Measurements from ENCODE around the gene GFY.

DNA sequence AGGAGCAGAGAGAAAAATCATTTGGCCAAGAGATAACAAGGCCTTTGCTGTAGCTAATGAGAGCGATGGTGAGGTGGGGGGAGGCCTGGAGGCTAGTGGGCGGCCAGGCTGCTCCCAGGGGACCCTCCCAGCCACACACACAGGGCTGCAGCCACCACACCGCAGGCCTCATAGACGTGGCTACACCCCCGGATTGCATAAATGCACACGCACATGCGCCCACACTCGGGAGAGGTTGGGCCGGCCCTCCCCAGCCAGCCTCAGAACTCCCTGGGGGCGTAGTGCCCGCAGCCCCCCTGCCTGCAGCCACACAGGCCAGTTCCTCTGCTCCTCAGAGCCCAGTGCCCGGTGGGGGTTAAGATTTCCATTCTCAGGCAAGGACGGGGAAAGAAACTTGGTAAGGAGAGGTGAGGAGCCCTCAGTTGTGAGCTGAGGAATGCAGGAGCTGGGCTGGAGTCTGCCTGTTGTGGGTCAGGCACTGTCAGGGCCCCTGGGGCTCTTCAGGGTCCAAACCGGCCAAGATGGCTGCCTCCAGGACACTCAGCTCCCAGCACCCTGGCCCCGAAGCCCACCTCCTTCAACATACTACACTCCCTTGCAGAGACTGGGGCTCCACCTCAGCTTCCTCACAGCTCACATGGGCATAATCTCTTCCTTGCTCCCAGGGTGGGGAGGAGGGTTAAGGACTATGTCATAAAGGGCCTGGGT is 9.9 kb upstream of the GFY start:
- TF ChIP-seq RBM17 (IDR thresholded peaks at IDR 0.05; ENCODE audit: borderline replicate concordance, low read depth, low read length): no peak
- TF ChIP-seq, protein P1, sequence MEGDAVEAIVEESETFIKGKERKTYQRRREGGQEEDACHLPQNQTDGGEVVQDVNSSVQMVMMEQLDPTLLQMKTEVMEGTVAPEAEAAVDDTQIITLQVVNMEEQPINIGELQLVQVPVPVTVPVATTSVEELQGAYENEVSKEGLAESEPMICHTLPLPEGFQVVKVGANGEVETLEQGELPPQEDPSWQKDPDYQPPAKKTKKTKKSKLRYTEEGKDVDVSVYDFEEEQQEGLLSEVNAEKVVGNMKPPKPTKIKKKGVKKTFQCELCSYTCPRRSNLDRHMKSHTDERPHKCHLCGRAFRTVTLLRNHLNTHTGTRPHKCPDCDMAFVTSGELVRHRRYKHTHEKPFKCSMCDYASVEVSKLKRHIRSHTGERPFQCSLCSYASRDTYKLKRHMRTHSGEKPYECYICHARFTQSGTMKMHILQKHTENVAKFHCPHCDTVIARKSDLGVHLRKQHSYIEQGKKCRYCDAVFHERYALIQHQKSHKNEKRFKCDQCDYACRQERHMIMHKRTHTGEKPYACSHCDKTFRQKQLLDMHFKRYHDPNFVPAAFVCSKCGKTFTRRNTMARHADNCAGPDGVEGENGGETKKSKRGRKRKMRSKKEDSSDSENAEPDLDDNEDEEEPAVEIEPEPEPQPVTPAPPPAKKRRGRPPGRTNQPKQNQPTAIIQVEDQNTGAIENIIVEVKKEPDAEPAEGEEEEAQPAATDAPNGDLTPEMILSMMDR (IDR thresholded peaks at IDR 0.05 in 2 of 3, conservative IDR thresholded peaks at IDR 0.05 in 1 of 3; ENCODE audit: insufficient read depth in 2 of 3, low read depth in 1 of 3, low read length in 3 of 3): no peak
- no peak for TF ChIP-seq ZNF143 (CRISPR knock-in tag; IDR thresholded peaks at IDR 0.05)
- TF ChIP-seq KDM4B (IDR thresholded peaks at IDR 0.05; ENCODE audit: borderline replicate concordance in 2 of 2, low read depth in 1 of 2): no peak
- TF ChIP-seq, protein P2, sequence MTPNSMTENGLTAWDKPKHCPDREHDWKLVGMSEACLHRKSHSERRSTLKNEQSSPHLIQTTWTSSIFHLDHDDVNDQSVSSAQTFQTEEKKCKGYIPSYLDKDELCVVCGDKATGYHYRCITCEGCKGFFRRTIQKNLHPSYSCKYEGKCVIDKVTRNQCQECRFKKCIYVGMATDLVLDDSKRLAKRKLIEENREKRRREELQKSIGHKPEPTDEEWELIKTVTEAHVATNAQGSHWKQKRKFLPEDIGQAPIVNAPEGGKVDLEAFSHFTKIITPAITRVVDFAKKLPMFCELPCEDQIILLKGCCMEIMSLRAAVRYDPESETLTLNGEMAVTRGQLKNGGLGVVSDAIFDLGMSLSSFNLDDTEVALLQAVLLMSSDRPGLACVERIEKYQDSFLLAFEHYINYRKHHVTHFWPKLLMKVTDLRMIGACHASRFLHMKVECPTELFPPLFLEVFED (CRISPR knock-in tag; conservative IDR thresholded peaks at IDR 0.05): no peak
- no peak for TF ChIP-seq ZNF121 (CRISPR knock-in tag; conservative IDR thresholded peaks at IDR 0.05)
- TF ChIP-seq RAD51 (IDR thresholded peaks at IDR 0.05; ENCODE audit: borderline replicate concordance, low read depth): no peak
- TF ChIP-seq RFX5 (IDR thresholded peaks at IDR 0.05; ENCODE audit: low read depth, low read length): no peak
- TF ChIP-seq, protein P3, sequence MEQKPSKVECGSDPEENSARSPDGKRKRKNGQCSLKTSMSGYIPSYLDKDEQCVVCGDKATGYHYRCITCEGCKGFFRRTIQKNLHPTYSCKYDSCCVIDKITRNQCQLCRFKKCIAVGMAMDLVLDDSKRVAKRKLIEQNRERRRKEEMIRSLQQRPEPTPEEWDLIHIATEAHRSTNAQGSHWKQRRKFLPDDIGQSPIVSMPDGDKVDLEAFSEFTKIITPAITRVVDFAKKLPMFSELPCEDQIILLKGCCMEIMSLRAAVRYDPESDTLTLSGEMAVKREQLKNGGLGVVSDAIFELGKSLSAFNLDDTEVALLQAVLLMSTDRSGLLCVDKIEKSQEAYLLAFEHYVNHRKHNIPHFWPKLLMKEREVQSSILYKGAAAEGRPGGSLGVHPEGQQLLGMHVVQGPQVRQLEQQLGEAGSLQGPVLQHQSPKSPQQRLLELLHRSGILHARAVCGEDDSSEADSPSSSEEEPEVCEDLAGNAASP (IDR thresholded peaks at IDR 0.05): no peak
- TF ChIP-seq NCOR1 (IDR thresholded peaks at IDR 0.05): no peak
- no peak for TF ChIP-seq ZNF668 (CRISPR knock-in tag; IDR thresholded peaks at IDR 0.05)
- TF ChIP-seq TEAD1 (CRISPR knock-in tag; IDR thresholded peaks at IDR 0.05): no peak
- no peak for TF ChIP-seq JUNB (CRISPR knock-in tag; conservative IDR thresholded peaks at IDR 0.05)
- TF ChIP-seq ELF1 (tag; IDR thresholded peaks at IDR 0.05): no peak
